Psoas muscle (tissue), 8 donors: ENCODE measurements around the gene DMWD. TPM values are rescaled to one million over a fixed set of nuclear protein-coding genes. Genes with fewer than 3 reads are reported as not detected.

Experiments
- ATAC-seq, 4 donors: fragments of 200-7000 bp; cut with Tn5 transposase; one replicate each; pipeline ENCODE4 v1.9.1; 2020; ENCODE audit warnings: moderate library complexity in 3 of 4, mild to moderate bottlenecking in 2 of 4
- DNase-seq, 2 donors: peaks; one replicate each; pipeline ENCODE4 v3.0.0-alpha.2; 2020
- H3K27ac ChIP-seq: fragments of 200-600 bp; one replicate; pipeline ENCODE4 v1.8.0; 2022
- H3K27me3 ChIP-seq, 3 donors: fragments of 200-600 bp in 1 of 3; one replicate each; pipeline versions ENCODE4 v1.6.1 to v1.8.0; 2013 to 2022; ENCODE audit warnings: low read length in 2 of 3, mild to moderate bottlenecking in 2 of 3, moderate library complexity in 1 of 3; ENCODE audit not compliant: insufficient read depth in 3 of 3
- H3K36me3 ChIP-seq, 2 donors: fragments of 200-600 bp in 1 of 2; one replicate each; pipeline versions ENCODE4 v1.6.1 to v1.8.0; 2013 to 2022; ENCODE audit warnings: low read depth in 1 of 2, mild to moderate bottlenecking in 1 of 2, moderate library complexity in 1 of 2; ENCODE audit not compliant: insufficient read depth in 1 of 2
- H3K4me1 ChIP-seq: fragments of 200-600 bp; one replicate; pipeline ENCODE4 v1.8.0; 2022
- H3K4me3 ChIP-seq: fragments of 200-600 bp; one replicate; pipeline ENCODE4 v1.8.0; 2022; ENCODE audit warnings: mild to moderate bottlenecking
- H3K9me3 ChIP-seq: fragments of 200-600 bp; one replicate; pipeline ENCODE4 v1.8.0; 2022
- CTCF ChIP-seq: fragments of 200-600 bp; IDR thresholded peaks from one replicate; pipeline ENCODE4 v1.8.0; 2022; ENCODE audit warnings: antibody characterized with exemption
- WGBS, 3 donors: extraction: QIAGEN DNeasy Blood & Tissue Kit; methylation state at CpG; one replicate each; pipeline versions ENCODE4 v1.1.6 to v1.1.7; 2013; 5-methylcytosine and 5-hydroxymethylcytosine counted together
- intact Hi-C, 2 donors: fragments of 100-400 bp; cut with DNase I; formaldehyde crosslinking; loops; one replicate each; pipeline versions ENCODE4 v1.11.0 to v1.14.2; 2022
- polyA plus RNA-seq, 3 donors: library from polyadenylated mRNA; stranded (reverse); fragments of 200-250 nt; gene quantifications; one replicate each; pipeline ENCODE4 v1.2.3, GENCODE V29; 2013
- total RNA-seq, 4 donors: library from RNA; stranded (reverse); fragmentation: NEBNext Ultra II Directional in 2 of 4; extraction: Animal tissue kit (Norgen Biotek cat#: 25700) in 2 of 4; gene quantifications; one replicate each; pipeline versions ENCODE4 v1.2.1 to v1.2.4, GENCODE V29; 2021 to 2023
- donor health status: healthy with polysubstance abuse.
- donor health status: DM: no; HTN: no; CAD: no; lungs with moderate emphysema.
- donor health status: Bipolar disorder and iron deficiency.
- donor health status: healthy.
- donor health status: DM: yes; HTN: yes; CAD: no.
- donor health status: DM: no; HTN: no; CAD: no.
- donor health status: DM: no; HTN: no; CAD: no.
- donor health status: DM: yes; HTN: yes; CAD: no.

Gene DMWD
- total and polyA plus RNA-seq, 7 donors: 38.4 to 104 (median 54.3) TPM

GRCh38 chr19:45825263-45825605 lies 32.6 kb upstream of the DMWD start:
- H3K36me3 ChIP-seq: peaks cover 9 to 88% of the 10 kb centered on the region in 2 donors
- no peak overlapping the region for H3K27ac ChIP-seq
- intact Hi-C loops: no loop called here
- DNase-seq: peak in 1 of 2 donors; percentile 40
- no peak for TF ChIP-seq CTCF
- H3K27me3 ChIP-seq: no peaks in the 10 kb centered on the region
- ATAC-seq: no peak
- WGBS, 3 donors: 90 to 97% (median 95%) methylated on average over 8 of the region's 8 CpGs
- no peaks in the 10 kb centered on the region for H3K9me3 ChIP-seq
- H3K4me1 ChIP-seq: peaks cover 5% of the 10 kb centered on the region
- H3K4me3 ChIP-seq: no peak overlapping the region

- Histone ChIP-seq H3K27ac (peak overlapping the region; percentile 23), H3K36me3 (peaks cover 9 to 88% of the 10 kb centered on the region in 2 donors), H3K9me3 (no peaks in the 10 kb centered on the region), H3K27me3 (no peaks in the 10 kb centered on the region), H3K4me3 (no peak overlapping the region), H3K4me1 (peaks cover 5% of the 10 kb centered on the region)
- WGBS, 3 donors: 84 to 87% (median 86%) methylated on average over 26 of the region's 26 CpGs
- peak in 1 of 2 donors; percentile 34 for DNase-seq
- intact Hi-C loops: no loop called here
- ATAC-seq: no peak
- no peak for TF ChIP-seq CTCF
Measured at GRCh38 chr19:45824531-45825262, 32.1 kb upstream of the DMWD start.

- Histone ChIP-seq H3K4me3 (no peak overlapping the region), H3K4me1 (peaks cover 5% of the 10 kb centered on the region), H3K27ac (peak overlapping the region; percentile 23), H3K27me3 (no peaks in the 10 kb centered on the region), H3K9me3 (no peaks in the 10 kb centered on the region), H3K36me3 (peaks cover 9 to 85% of the 10 kb centered on the region in 2 donors)
- DNase-seq: peak in 1 of 2 donors; percentile 50
- no peak for TF ChIP-seq CTCF
- intact Hi-C loops: no loop called here
- ATAC-seq: peak in 3 of 4 donors; percentile 22 to 74 (median 63)
- 26 to 37% (median 37%) methylated on average over 12 of the region's 12 CpGs for WGBS, 3 donors
Measured at GRCh38 chr19:45824041-45824471, 31.4 kb upstream of the DMWD start.

GRCh38 chr19:45823182-45823581 lies 30.5 kb upstream of the DMWD start:
- ATAC-seq (no peak), DNase-seq (no peak)
- intact Hi-C loops: no loop called here
- TF ChIP-seq CTCF: no peak
- H3K27me3 ChIP-seq: no peaks in the 10 kb centered on the region
- no peaks in the 10 kb centered on the region for H3K9me3 ChIP-seq
- H3K4me1 ChIP-seq: peaks cover 5% of the 10 kb centered on the region
- H3K4me3 ChIP-seq: no peak overlapping the region
- H3K27ac ChIP-seq: no peak overlapping the region
- WGBS, 3 donors: 91 to 95% (median 94%) methylated on average over 12 of the region's 12 CpGs
- H3K36me3 ChIP-seq: peaks cover 4 to 77% of the 10 kb centered on the region in 2 donors

GRCh38 chr19:45822716-45823115 lies 30.1 kb upstream of the DMWD start:
- H3K4me1 ChIP-seq: peaks cover 5% of the 10 kb centered on the region
- DNase-seq (no peak), ATAC-seq (no peak)
- no peak for TF ChIP-seq CTCF
- H3K9me3 ChIP-seq: no peaks in the 10 kb centered on the region
- intact Hi-C loops: no loop called here
- WGBS, 3 donors: 87 to 95% (median 90%) methylated on average over 5 of the region's 5 CpGs
- H3K27me3 ChIP-seq: no peaks in the 10 kb centered on the region
- H3K27ac ChIP-seq: no peak overlapping the region
- H3K36me3 ChIP-seq: peaks cover 4 to 72% of the 10 kb centered on the region in 2 donors
- H3K4me3 ChIP-seq: no peak overlapping the region
